Neuronal stem cell (in vitro differentiated cells): ENCODE measurements around the gene SPSB2.

ENCODE experiments used
- DNase-seq: peaks from one replicate; pipeline ENCODE4 v3.0.0-alpha.2; 2013; ENCODE audit warnings: low spot score
- H2AFZ ChIP-seq: one replicate; pipeline ENCODE4 v1.6.1; 2013; ENCODE audit warnings: mild to moderate bottlenecking, low read length, inconsistent platforms
- H2AK5ac ChIP-seq: 2 replicates; pipeline ENCODE4 v1.6.1; 2013; ENCODE audit warnings: low read depth, mild to moderate bottlenecking, inconsistent platforms, low read length, moderate library complexity, mixed read lengths
- H2BK120ac ChIP-seq: 2 replicates; pipeline ENCODE4 v1.6.1; 2013; ENCODE audit warnings: low read depth, mild to moderate bottlenecking, inconsistent platforms, low read length, moderate library complexity, mixed read lengths
- H2BK12ac ChIP-seq: one replicate; pipeline ENCODE4 v1.6.1; 2013; ENCODE audit warnings: low read length, inconsistent platforms
- H2BK15ac ChIP-seq: 2 replicates; pipeline ENCODE4 v1.6.1; 2013; ENCODE audit warnings: mild to moderate bottlenecking, low read length, inconsistent platforms, mixed read lengths
- H2BK5ac ChIP-seq: one replicate; pipeline ENCODE4 v1.6.1; 2013; ENCODE audit warnings: inconsistent platforms, mild to moderate bottlenecking, low read length, moderate library complexity
- H3K14ac ChIP-seq: one replicate; pipeline ENCODE4 v1.6.1; 2013; ENCODE audit warnings: low read length, inconsistent platforms
- H3K18ac ChIP-seq: 2 replicates; pipeline ENCODE4 v1.6.1; 2013; ENCODE audit warnings: low read length, inconsistent platforms
- H3K23ac ChIP-seq: 2 replicates; pipeline ENCODE4 v1.6.1; 2013; ENCODE audit warnings: low read depth, mild to moderate bottlenecking, mixed read lengths, low read length, inconsistent platforms; ENCODE audit not compliant: poor library complexity
- H3K27ac ChIP-seq: replicated peaks from 3 replicates; pipeline ENCODE4 v1.5.1; 2013; ENCODE audit warnings: low read length, inconsistent platforms
- H3K27me3 ChIP-seq, 3 experiments: 2 replicates each; pipeline ENCODE4 v1.6.1; 2013; ENCODE audit warnings: low read length in 3 of 3, mild to moderate bottlenecking in 2 of 3, inconsistent platforms in 1 of 3, low read depth in 1 of 3, mixed read lengths in 1 of 3, moderate library complexity in 1 of 3; ENCODE audit not compliant: control insufficient read depth in 3 of 3, insufficient read depth in 3 of 3
- H3K36me3 ChIP-seq, 2 donors: replicated peaks in 1 of 2; 2 replicates each; pipeline ENCODE4 v1.6.1; 2013; ENCODE audit warnings: low read length in 2 of 2; ENCODE audit not compliant: control insufficient read depth in 2 of 2, insufficient read depth in 2 of 2
- H3K4ac ChIP-seq: 2 replicates; pipeline ENCODE4 v1.6.1; 2013; ENCODE audit warnings: inconsistent platforms, mild to moderate bottlenecking, low read length, moderate library complexity
- H3K4me1 ChIP-seq, 2 donors: 1 replicate in 1 of 2; 2 replicates in 1 of 2; pipeline ENCODE4 v1.6.1; 2013; ENCODE audit warnings: low read length in 2 of 2, low read depth in 1 of 2; ENCODE audit not compliant: control insufficient read depth in 2 of 2, insufficient read depth in 1 of 2
- H3K4me2 ChIP-seq: one replicate; pipeline ENCODE4 v1.6.1; 2013; ENCODE audit warnings: mild to moderate bottlenecking, low read length, inconsistent platforms; ENCODE audit not compliant: insufficient read depth, poor library complexity, severe bottlenecking
- H3K4me3 ChIP-seq, 2 donors: 2 replicates each; pipeline ENCODE4 v1.5.1; 2013; ENCODE audit warnings: low read length in 2 of 2, mild to moderate bottlenecking in 2 of 2, inconsistent platforms in 1 of 2, moderate library complexity in 1 of 2
- H3K79me1 ChIP-seq: one replicate; pipeline ENCODE4 v1.6.1; 2013; ENCODE audit warnings: low read depth, mild to moderate bottlenecking, inconsistent platforms, low read length, moderate library complexity
- H3K9ac ChIP-seq: one replicate; pipeline ENCODE4 v1.6.1; 2013; ENCODE audit warnings: mild to moderate bottlenecking, low read depth, low read length, inconsistent platforms; ENCODE audit not compliant: poor library complexity
- H3K9me3 ChIP-seq, 2 donors: replicated peaks in 1 of 2; 2 replicates each; pipeline versions ENCODE3 to v1.6.1; 2013; ENCODE audit warnings: low read length in 2 of 2, mild to moderate bottlenecking in 2 of 2, inconsistent platforms in 1 of 2, low read depth in 1 of 2, mixed read lengths in 1 of 2, moderate library complexity in 1 of 2; ENCODE audit not compliant: control insufficient read depth in 2 of 2, insufficient read depth in 1 of 2
- H4K8ac ChIP-seq: one replicate; pipeline ENCODE4 v1.6.1; 2013; ENCODE audit warnings: low read depth, mild to moderate bottlenecking, inconsistent platforms, low read length, moderate library complexity
- H4K91ac ChIP-seq: one replicate; pipeline ENCODE4 v1.6.1; 2013; ENCODE audit warnings: low read length, low read depth, mild to moderate bottlenecking, inconsistent platforms; ENCODE audit not compliant: poor library complexity
- WGBS, 2 donors: extraction: QIAGEN DNeasy Blood & Tissue Kit; methylation state at CpG; one replicate each; pipeline ENCODE4 v1.1.7; 2013; ENCODE audit warnings: missing lambda C conversion rate in 2 of 2, mixed read lengths in 1 of 2; ENCODE audit not compliant: insufficient read length in 2 of 2, insufficient replicate concordance in 1 of 2; ENCODE audit errors: extremely low coverage in 2 of 2; 5-methylcytosine and 5-hydroxymethylcytosine counted together

Gene SPSB2

GRCh38 chr12:6846316-6846869, 26.7 kb downstream of the SPSB2 start:
- Histone ChIP-seq H2BK12ac (no peak overlapping the region), H3K79me1 (peaks cover 7% of the 10 kb centered on the region), H3K23ac (no peak overlapping the region), H2AFZ (no peak overlapping the region), H2BK5ac (no peak overlapping the region), H3K4me3 (peak overlapping the region in 1 of 2 donors; percentile 31), H3K27ac (no peak overlapping the region), H3K4me2 (no peak overlapping the region), H3K27me3 (no peaks in the 10 kb centered on the region), H3K14ac (no peak overlapping the region), H4K91ac (no peak overlapping the region), H3K4ac (no peak overlapping the region), H3K36me3 (peaks cover 60 to 93% of the 10 kb centered on the region in 2 donors), H3K18ac (no peak overlapping the region), H3K4me1 (peaks cover 5 to 11% of the 10 kb centered on the region in 2 donors), H3K9me3 (no peaks in the 10 kb centered on the region), H2AK5ac (no peak overlapping the region), H4K8ac (peak overlapping the region; percentile 7), H3K9ac (no peak overlapping the region), H2BK15ac (no peak overlapping the region), H2BK120ac (no peak overlapping the region)
- WGBS, 2 donors: no CpG with 5 or more reads among the region's 7 CpGs
- no peak for DNase-seq

GRCh38 chr12:6845395-6845794, 27.7 kb downstream of the SPSB2 start:
- Histone ChIP-seq H3K36me3 (peaks cover 60 to 95% of the 10 kb centered on the region in 2 donors), H3K23ac (no peak overlapping the region), H3K4me3 (no peak overlapping the region), H2BK5ac (no peak overlapping the region), H3K27me3 (no peaks in the 10 kb centered on the region), H3K4me1 (peaks cover 3 to 6% of the 10 kb centered on the region in 2 donors), H3K79me1 (peaks cover 3% of the 10 kb centered on the region), H2BK15ac (no peak overlapping the region), H3K27ac (no peak overlapping the region), H3K4ac (no peak overlapping the region), H2BK120ac (no peak overlapping the region), H2AK5ac (no peak overlapping the region), H2BK12ac (no peak overlapping the region), H2AFZ (no peak overlapping the region), H3K14ac (no peak overlapping the region), H3K4me2 (no peak overlapping the region), H3K9ac (no peak overlapping the region), H3K9me3 (no peaks in the 10 kb centered on the region), H3K18ac (no peak overlapping the region), H4K8ac (peak overlapping the region; percentile 29), H4K91ac (no peak overlapping the region)
- no peak for DNase-seq
- no CpG with 5 or more reads among the region's 17 CpGs for WGBS, 2 donors

- WGBS, 2 donors: no CpG with 5 or more reads among the region's 16 CpGs
- no peaks in the 10 kb centered on the region for H3K27me3 ChIP-seq
- DNase-seq: no peak
These were observed 29.8 kb downstream of the SPSB2 start for GRCh38 chr12:6843118-6843902.

GRCh38 chr12:6842075-6842474, 31.0 kb downstream of the SPSB2 start:
- no peaks in the 10 kb centered on the region for H3K27me3 ChIP-seq
- H3K23ac ChIP-seq: no peak overlapping the region
- H3K4me1 ChIP-seq: peaks cover 0 to 11% of the 10 kb centered on the region in 2 donors
- no peaks in the 10 kb centered on the region for H3K9me3 ChIP-seq
- H4K91ac ChIP-seq: no peak overlapping the region
- WGBS, 2 donors: no CpG with 5 or more reads among the region's 4 CpGs
- H3K18ac ChIP-seq: no peak overlapping the region
- H2AK5ac ChIP-seq: no peak overlapping the region
- H3K9ac ChIP-seq: no peak overlapping the region
- H3K14ac ChIP-seq: no peak overlapping the region
- no peak overlapping the region for H2BK12ac ChIP-seq
- H2AFZ ChIP-seq: no peak overlapping the region
- H3K4me3 ChIP-seq: no peak overlapping the region
- no peak overlapping the region for H4K8ac ChIP-seq
- H2BK15ac ChIP-seq: no peak overlapping the region
- H3K4me2 ChIP-seq: no peak overlapping the region
- no peak overlapping the region for H2BK120ac ChIP-seq
- no peak for DNase-seq
- peaks cover 67 to 95% of the 10 kb centered on the region in 2 donors for H3K36me3 ChIP-seq
- H3K27ac ChIP-seq: no peak overlapping the region
- H3K4ac ChIP-seq: no peak overlapping the region
- H2BK5ac ChIP-seq: no peak overlapping the region
- peaks cover 2% of the 10 kb centered on the region for H3K79me1 ChIP-seq

More at GRCh38 chr12:6843118-6843902, 29.8 kb downstream of the SPSB2 start:
- Histone ChIP-seq H4K91ac (no peak overlapping the region), H3K36me3 (peaks cover 62 to 95% of the 10 kb centered on the region in 2 donors), H3K79me1 (peaks cover 2% of the 10 kb centered on the region), H2BK12ac (no peak overlapping the region), H2AK5ac (peak overlapping the region; percentile 28), H2AFZ (no peak overlapping the region), H3K4ac (no peak overlapping the region), H3K9ac (peak overlapping the region; percentile 27), H3K23ac (peak overlapping the region; percentile 17), H3K27ac (no peak overlapping the region), H2BK120ac (no peak overlapping the region), H3K4me3 (no peak overlapping the region), H4K8ac (no peak overlapping the region), H3K4me2 (no peak overlapping the region), H3K14ac (no peak overlapping the region), H3K18ac (no peak overlapping the region), H2BK15ac (peak overlapping the region; percentile 27), H3K9me3 (no peaks in the 10 kb centered on the region), H2BK5ac (peak overlapping the region; percentile 56), H3K4me1 (peaks cover 0 to 11% of the 10 kb centered on the region in 2 donors)
